Measurements from ENCODE around the gene CCNG1.

The CCNG1 gene

GRCh38 chr5:163489055-163489744 lies 51.8 kb downstream of the CCNG1 start:
- in situ Hi-C loops (cut with MboI; ENCODE audit: low sequenced_read_pairs) = no loop called here

DNA sequence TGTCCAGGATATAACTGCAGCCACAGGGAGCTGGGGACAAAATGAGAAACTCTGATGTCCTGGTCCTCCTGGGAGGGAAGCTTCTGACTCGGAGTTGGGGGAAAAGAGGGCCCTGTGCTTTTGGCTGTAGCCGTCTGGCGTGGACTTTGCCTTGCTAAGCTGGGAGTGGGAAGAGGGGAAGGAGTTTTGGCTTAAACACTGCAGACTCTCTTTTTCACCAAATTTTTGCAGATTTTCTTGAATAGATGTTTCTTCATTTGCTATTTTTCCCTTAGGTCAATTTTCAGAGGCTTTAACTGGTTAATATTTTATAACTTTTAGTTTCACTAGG lies 52.3 kb downstream of the CCNG1 start:
- in situ Hi-C loops (cut with MboI; ENCODE audit: low sequenced_read_pairs) = no loop called here

Data from hTERT RPE-1 (cell line).